Bronchial epithelial cell (primary cell): Measurements from ENCODE around the gene CRADD. TPM values are rescaled to one million over a fixed set of nuclear protein-coding genes. Genes with fewer than 3 reads are reported as not detected.

Source experiments
- DNase-seq: peaks from one replicate; pipeline ENCODE4 v3.0.0-alpha.2; 2010; ENCODE audit warnings: low read depth
- FAIRE-seq: peaks from 2 replicates; lab custom pipeline; 2011; peaks lifted over from hg19 to GRCh38; lab: Jason Lieb, UNC
- H3K27me3 ChIP-seq: 2 replicates; pipeline ENCODE4 v1.5.1; 2011; ENCODE audit warnings: low read length; ENCODE audit not compliant: control insufficient read depth, insufficient read depth
- H3K36me3 ChIP-seq: 2 replicates; pipeline ENCODE4 v1.5.1; 2011; ENCODE audit warnings: low read length; ENCODE audit not compliant: control insufficient read depth, insufficient read depth
- H3K4me3 ChIP-seq: 2 replicates; pipeline ENCODE4 v1.5.1; 2011; ENCODE audit warnings: mild to moderate bottlenecking, low read depth, low read length, control low read depth
- CTCF ChIP-seq: IDR thresholded peaks from 2 replicates; pipeline ENCODE4 v1.5.1; 2011; ENCODE audit warnings: mild to moderate bottlenecking, moderate library complexity, low read length, control low read depth, inconsistent platforms; ENCODE audit not compliant: insufficient read depth, severe bottlenecking
- total RNA-seq: library from RNA; depleted of rRNA; stranded (reverse); fragments of >200 nt; gene quantifications from 2 replicates; pipeline ENCODE4 v1.2.1, GENCODE V29; 2014

The CRADD gene
- total RNA-seq, 1 donor from 2014 or later = 11.8 TPM

GRCh38 chr12:93762059-93762719 lies 85.0 kb downstream of the CRADD start:
- DNase-seq (no peak), FAIRE-seq (no peak)
- no peak for TF ChIP-seq CTCF
- Histone ChIP-seq H3K27me3 (no peaks in the 10 kb centered on the region), H3K4me3 (no peak overlapping the region), H3K36me3 (no peaks in the 10 kb centered on the region)

- no peak overlapping the region for H3K4me3 ChIP-seq
- no peaks in the 10 kb centered on the region for H3K36me3 ChIP-seq
- H3K27me3 ChIP-seq = no peaks in the 10 kb centered on the region
- peak; percentile 68 for FAIRE-seq
- DNase-seq = no peak
- TF ChIP-seq CTCF = no peak
Observed at GRCh38 chr12:93762912-93763553, 85.9 kb downstream of the CRADD start.

- no peaks in the 10 kb centered on the region for H3K36me3 ChIP-seq
- no peak for FAIRE-seq
- H3K4me3 ChIP-seq = no peak overlapping the region
- no peak for DNase-seq
- TF ChIP-seq CTCF = peak; percentile 14
- no peaks in the 10 kb centered on the region for H3K27me3 ChIP-seq
Observed at GRCh38 chr12:93763746-93764147, 86.6 kb downstream of the CRADD start.

GRCh38 chr12:93766371-93766770 lies 89.2 kb downstream of the CRADD start:
- FAIRE-seq = no peak
- TF ChIP-seq CTCF = no peak
- Histone ChIP-seq H3K4me3 (no peak overlapping the region), H3K36me3 (no peaks in the 10 kb centered on the region), H3K27me3 (no peaks in the 10 kb centered on the region)
- DNase-seq = no peak

- Histone ChIP-seq H3K36me3 (no peaks in the 10 kb centered on the region), H3K27me3 (no peaks in the 10 kb centered on the region), H3K4me3 (no peak overlapping the region)
- TF ChIP-seq CTCF = peak; percentile 46
- FAIRE-seq = no peak
- peak; percentile 58 for DNase-seq
Observed at GRCh38 chr12:93766796-93767523, 89.8 kb downstream of the CRADD start.
